Measurements from ENCODE around the gene FNDC3B.

Gene FNDC3B

DNA sequence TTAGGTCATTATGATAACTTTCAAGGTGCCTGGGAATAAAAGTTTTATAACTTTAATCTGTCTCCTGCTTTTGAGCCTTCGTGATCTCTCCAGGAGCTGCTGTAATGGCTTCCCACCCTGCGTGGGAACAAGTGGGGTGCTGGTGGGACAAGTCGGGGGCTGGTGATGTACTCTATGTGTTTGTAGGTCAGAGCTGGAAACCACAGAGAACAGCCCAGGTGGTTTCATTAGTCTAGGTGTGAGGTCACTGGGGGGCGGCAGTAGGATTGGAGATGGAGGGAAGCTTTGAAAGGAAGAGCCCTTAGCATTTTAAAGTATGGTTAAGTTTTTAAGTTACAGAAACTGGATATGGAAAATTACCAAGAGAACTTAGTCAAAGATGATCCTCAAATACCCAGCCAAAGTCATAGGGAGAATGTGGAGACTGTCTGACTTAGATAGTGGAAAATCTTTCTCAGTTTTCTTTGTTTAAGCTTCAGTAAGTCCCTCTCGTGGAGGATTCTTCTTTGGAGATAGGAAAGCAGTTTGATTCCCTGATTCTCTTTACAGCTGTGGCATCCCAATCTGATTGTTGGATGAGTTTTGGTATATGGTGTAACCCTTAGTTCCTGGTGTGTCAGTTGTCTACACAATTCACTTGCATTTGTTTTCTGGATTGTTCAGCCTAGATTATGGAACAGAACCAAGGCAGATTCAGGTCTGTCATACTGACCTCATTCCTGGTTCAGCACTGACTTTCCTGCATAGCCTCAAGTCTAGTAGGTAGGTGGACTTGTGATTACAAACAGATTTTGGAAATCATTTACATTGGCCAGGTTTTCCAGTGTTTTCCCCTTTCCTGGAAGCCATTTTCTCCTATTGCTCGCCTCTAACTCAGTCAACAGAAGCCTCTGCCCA is 115.6 kb downstream of the FNDC3B start:
- DNase-seq (ENCODE audit: low spot score): peak; percentile 30
- TF ChIP-seq, protein P1, sequence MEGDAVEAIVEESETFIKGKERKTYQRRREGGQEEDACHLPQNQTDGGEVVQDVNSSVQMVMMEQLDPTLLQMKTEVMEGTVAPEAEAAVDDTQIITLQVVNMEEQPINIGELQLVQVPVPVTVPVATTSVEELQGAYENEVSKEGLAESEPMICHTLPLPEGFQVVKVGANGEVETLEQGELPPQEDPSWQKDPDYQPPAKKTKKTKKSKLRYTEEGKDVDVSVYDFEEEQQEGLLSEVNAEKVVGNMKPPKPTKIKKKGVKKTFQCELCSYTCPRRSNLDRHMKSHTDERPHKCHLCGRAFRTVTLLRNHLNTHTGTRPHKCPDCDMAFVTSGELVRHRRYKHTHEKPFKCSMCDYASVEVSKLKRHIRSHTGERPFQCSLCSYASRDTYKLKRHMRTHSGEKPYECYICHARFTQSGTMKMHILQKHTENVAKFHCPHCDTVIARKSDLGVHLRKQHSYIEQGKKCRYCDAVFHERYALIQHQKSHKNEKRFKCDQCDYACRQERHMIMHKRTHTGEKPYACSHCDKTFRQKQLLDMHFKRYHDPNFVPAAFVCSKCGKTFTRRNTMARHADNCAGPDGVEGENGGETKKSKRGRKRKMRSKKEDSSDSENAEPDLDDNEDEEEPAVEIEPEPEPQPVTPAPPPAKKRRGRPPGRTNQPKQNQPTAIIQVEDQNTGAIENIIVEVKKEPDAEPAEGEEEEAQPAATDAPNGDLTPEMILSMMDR (IDR thresholded peaks at IDR 0.05; ENCODE audit: extremely low read depth, missing control alignments): no peak

DNA sequence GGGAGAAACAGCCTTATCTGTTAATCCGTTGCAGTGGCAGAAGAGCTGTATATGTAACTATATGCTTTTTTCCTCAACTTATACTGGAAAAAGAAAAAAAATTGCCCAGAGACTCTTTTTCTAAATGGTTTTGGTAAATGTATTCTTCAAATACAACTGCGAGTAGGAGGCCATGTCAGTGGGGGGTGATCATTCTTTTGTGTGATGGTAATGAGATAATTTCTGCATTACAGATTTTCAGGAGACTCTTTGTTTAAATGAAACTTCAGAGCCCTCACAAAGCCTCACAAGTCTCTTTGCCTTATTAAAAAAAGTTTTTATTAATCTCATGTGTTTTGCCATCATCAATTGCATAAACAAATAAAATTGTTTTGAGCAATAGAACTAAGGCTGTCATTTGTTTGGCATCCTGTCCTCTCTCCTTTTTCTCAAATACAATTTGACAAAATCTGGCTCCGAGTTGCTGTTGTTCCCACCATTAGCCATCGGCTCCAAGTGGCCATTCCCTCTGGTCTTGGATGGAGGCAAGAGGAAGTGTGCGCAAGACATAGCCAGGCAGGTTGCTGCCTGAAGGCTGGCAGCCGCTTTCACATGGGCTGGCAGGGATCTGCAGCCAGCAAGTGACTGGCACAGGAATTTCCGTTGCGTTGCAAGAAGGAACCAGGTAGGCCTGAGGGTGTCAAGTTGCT is 116.7 kb downstream of the FNDC3B start:
- TF ChIP-seq, protein P1 (IDR thresholded peaks at IDR 0.05; ENCODE audit: extremely low read depth, missing control alignments): no peak
- DNase-seq (ENCODE audit: low spot score): no peak

DNA sequence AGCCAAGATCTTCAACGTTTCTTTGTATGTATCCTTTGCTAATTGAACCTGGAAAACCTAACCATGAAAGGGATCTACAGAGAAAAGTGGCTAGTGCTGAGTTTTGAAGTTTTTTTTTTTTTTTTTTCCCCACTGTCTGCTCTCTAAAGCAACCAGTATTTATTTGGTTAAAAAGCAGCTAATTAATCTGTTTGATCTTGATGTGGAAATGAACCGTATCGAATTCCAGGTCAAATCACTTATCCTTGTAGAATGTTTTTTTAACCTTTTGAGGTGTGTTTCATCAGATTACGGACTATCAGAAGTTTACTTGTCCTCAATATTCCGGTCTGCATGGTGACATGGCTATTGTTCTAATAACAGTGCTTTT is 117.2 kb downstream of the FNDC3B start:
- TF ChIP-seq, protein P1 (IDR thresholded peaks at IDR 0.05; ENCODE audit: extremely low read depth, missing control alignments): no peak
- no peak for DNase-seq (ENCODE audit: low spot score)

DNA sequence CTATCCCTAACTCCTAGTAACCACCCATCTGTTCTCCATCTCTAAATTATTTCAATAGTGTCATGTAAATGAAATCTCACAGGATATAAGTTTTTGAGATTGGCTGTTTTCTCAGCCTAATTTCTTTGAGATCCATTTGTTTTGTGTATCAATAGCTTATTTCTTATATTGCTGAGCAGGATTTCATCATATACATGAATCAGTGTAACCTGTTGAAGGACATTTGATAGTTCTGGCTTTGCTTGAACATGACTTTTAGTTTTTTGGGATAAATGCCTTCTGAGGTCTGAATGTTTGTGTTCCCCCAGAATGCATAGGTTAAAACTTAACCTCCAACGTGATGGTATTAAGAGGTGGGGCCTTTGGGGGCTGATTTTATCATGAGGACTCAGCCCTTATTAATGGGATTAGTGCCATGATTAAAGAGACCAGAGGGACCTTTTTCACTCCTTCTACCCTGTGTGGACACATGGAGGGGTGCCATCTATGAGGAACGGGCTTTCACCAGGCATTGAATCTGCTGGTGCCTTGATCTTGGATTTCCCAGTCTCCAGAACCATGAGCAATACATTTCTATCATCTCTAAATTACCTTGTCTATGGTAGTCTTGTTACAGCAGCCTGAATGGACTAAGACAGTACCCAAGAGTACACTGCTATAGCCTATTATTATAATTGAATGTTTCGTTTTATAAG is 118.3 kb downstream of the FNDC3B start:
- no peak for DNase-seq (ENCODE audit: low spot score)
- TF ChIP-seq, protein P1 (IDR thresholded peaks at IDR 0.05; ENCODE audit: extremely low read depth, missing control alignments): no peak

DNA sequence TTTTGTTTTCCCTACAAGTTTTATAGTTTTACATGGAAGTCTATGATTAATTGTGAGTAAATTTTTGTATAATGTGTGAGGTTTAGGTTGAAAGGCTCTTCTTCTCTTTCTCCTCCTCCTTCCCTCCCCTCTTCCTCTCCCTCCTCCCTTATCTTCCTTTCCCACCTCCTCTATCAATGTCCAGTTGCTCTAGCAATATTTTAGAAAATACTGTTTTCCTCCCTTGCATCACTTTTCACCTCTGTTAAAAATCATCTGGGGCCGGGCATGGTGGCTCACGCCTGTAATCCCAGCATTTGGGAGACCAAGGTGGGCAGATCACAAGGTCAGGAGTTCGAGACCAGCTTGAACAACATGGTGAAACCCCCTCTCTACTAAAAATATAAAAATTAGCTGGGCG is 119.4 kb downstream of the FNDC3B start:
- TF ChIP-seq, protein P1 (IDR thresholded peaks at IDR 0.05; ENCODE audit: extremely low read depth, missing control alignments): no peak
- DNase-seq (ENCODE audit: low spot score): no peak

DNA sequence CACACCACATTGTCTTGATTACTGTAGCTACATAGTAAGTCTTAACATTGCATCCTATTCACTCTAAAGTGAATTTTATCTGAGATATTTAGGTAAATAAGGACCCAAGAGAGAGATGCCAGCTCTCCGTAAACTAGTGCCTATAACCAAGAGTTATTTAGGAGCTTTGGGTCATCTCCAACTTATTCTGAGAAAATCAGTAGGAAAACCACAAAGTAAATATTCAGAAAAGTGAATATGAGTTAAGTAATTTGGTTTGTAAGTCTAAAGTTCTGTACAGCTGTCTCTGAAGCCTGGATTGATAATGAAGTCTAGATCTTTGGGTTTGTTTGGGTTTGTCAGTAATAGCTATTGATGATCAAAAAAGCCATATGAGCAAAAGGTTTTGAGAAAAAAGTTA is 120.0 kb downstream of the FNDC3B start:
- no peak for DNase-seq (ENCODE audit: low spot score)
- TF ChIP-seq, protein P1 (IDR thresholded peaks at IDR 0.05; ENCODE audit: extremely low read depth, missing control alignments): no peak

Measured in GM20000 (cell line).